ENCODE data around the gene NRG3.

DNA sequence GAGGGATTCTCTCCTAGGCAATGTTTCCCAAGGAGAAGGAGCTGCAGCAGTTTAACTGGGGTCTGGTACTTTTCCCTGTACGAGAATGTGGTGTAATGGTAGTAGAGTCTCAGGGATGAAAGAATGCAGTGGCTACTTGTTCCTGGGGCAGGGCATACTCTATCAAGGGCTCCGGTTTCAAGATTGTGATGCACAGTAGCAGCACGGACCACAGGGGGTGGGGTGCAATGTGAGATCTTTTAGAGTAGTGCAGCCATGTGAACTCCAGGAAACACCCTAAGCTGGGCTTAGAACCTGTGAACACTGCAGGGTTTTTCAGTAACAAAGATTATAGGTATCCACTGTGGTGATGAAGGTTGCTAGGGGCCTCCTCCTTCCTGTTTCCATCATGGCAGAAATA, 903.9 kb downstream of the NRG3 start:
- TF ChIP-seq, protein P1, sequence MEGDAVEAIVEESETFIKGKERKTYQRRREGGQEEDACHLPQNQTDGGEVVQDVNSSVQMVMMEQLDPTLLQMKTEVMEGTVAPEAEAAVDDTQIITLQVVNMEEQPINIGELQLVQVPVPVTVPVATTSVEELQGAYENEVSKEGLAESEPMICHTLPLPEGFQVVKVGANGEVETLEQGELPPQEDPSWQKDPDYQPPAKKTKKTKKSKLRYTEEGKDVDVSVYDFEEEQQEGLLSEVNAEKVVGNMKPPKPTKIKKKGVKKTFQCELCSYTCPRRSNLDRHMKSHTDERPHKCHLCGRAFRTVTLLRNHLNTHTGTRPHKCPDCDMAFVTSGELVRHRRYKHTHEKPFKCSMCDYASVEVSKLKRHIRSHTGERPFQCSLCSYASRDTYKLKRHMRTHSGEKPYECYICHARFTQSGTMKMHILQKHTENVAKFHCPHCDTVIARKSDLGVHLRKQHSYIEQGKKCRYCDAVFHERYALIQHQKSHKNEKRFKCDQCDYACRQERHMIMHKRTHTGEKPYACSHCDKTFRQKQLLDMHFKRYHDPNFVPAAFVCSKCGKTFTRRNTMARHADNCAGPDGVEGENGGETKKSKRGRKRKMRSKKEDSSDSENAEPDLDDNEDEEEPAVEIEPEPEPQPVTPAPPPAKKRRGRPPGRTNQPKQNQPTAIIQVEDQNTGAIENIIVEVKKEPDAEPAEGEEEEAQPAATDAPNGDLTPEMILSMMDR (conservative IDR thresholded peaks at IDR 0.05 in 1 of 2, IDR thresholded peaks at IDR 0.05 in 1 of 2; ENCODE audit: low read depth in 1 of 2, low read length in 2 of 2) = no peak
- TF ChIP-seq EZH2 (IDR thresholded peaks at IDR 0.05; ENCODE audit: low read length, missing control alignments) = no peak

Data from fibroblast of lung (primary cell).